ENCODE data around the gene INPP5K. TPM values are rescaled to one million over a fixed set of nuclear protein-coding genes. Genes with fewer than 3 reads are reported as not detected.

Gene INPP5K
- total and polyA plus RNA-seq, 10 of the 15 experiments (the other 5 are each of a cell fraction or from before 2014, with no cell fraction given): 0.58 to 41.2 (median 23.3) TPM

GRCh38 chr17:1484676-1485422, 31.6 kb downstream of the INPP5K start (continued):
- TF ChIP-seq, protein P1, sequence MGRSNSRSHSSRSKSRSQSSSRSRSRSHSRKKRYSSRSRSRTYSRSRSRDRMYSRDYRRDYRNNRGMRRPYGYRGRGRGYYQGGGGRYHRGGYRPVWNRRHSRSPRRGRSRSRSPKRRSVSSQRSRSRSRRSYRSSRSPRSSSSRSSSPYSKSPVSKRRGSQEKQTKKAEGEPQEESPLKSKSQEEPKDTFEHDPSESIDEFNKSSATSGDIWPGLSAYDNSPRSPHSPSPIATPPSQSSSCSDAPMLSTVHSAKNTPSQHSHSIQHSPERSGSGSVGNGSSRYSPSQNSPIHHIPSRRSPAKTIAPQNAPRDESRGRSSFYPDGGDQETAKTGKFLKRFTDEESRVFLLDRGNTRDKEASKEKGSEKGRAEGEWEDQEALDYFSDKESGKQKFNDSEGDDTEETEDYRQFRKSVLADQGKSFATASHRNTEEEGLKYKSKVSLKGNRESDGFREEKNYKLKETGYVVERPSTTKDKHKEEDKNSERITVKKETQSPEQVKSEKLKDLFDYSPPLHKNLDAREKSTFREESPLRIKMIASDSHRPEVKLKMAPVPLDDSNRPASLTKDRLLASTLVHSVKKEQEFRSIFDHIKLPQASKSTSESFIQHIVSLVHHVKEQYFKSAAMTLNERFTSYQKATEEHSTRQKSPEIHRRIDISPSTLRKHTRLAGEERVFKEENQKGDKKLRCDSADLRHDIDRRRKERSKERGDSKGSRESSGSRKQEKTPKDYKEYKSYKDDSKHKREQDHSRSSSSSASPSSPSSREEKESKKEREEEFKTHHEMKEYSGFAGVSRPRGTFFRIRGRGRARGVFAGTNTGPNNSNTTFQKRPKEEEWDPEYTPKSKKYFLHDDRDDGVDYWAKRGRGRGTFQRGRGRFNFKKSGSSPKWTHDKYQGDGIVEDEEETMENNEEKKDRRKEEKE (IDR thresholded peaks at IDR 0.05): no peak
- TF ChIP-seq, protein P2, sequence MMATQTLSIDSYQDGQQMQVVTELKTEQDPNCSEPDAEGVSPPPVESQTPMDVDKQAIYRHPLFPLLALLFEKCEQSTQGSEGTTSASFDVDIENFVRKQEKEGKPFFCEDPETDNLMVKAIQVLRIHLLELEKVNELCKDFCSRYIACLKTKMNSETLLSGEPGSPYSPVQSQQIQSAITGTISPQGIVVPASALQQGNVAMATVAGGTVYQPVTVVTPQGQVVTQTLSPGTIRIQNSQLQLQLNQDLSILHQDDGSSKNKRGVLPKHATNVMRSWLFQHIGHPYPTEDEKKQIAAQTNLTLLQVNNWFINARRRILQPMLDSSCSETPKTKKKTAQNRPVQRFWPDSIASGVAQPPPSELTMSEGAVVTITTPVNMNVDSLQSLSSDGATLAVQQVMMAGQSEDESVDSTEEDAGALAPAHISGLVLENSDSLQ (IDR thresholded peaks at IDR 0.05): peak; percentile 24; the same call in 1 of the 2 replicates
- no peak for TF ChIP-seq ZBTB40 (IDR thresholded peaks at IDR 0.05; ENCODE audit: borderline replicate concordance)
- TF ChIP-seq RUNX3 (IDR thresholded peaks at IDR 0.05; ENCODE audit: low read length): peak; percentile 41; the same call in 1 of the 2 replicates
- no peak for TF ChIP-seq ZNF274 (IDR thresholded peaks at IDR 0.05; ENCODE audit: insufficient read depth, insufficient read length)
- TF ChIP-seq PAX8 (IDR thresholded peaks at IDR 0.05): no peak
- no peak for TF ChIP-seq ZZZ3 (IDR thresholded peaks at IDR 0.05; ENCODE audit: control insufficient read depth, insufficient read length, low read depth)
- no peak for TF ChIP-seq WRNIP1 (IDR thresholded peaks at IDR 0.05; ENCODE audit: borderline replicate concordance, low read depth, low read length)
- TF ChIP-seq RFX5 (IDR thresholded peaks at IDR 0.05; ENCODE audit: low read depth, low read length): no peak
- peak in 2 of 3 experiments; percentile 6 to 39; a peak in 1 of 6 replicates for TF ChIP-seq CTCF (IDR thresholded peaks at IDR 0.05 in 2 of 3, conservative IDR thresholded peaks at IDR 0.05 in 1 of 3; ENCODE audit: control insufficient read depth in 2 of 3, extremely low read depth in 1 of 3, insufficient read depth in 1 of 3, low read depth in 3 of 3, low read length in 3 of 3)
- 0 out of 2 replicates have a peak, but pooled peaks have one; percentile 47 for TF ChIP-seq MEF2A (IDR thresholded peaks at IDR 0.05; ENCODE audit: insufficient read depth, low read depth, low read length)
- no peak for TF ChIP-seq JUND (IDR thresholded peaks at IDR 0.05; ENCODE audit: low read depth, low read length)
- TF ChIP-seq TCF3 (IDR thresholded peaks at IDR 0.05; ENCODE audit: borderline replicate concordance, insufficient read depth, low read depth, low read length): peak; percentile 92
- TF ChIP-seq CHD4 (IDR thresholded peaks at IDR 0.05): no peak
- TF ChIP-seq TAF1 (IDR thresholded peaks at IDR 0.05; ENCODE audit: borderline replicate concordance, low read depth, low read length): 0 out of 2 replicates have a peak, but pooled peaks have one; percentile 46
- peak; percentile 36; the same call in 1 of the 2 replicates for TF ChIP-seq BACH1 (IDR thresholded peaks at IDR 0.05; ENCODE audit: borderline replicate concordance)
- peak; percentile 88; the same call in 1 of the 2 replicates for TF ChIP-seq GATAD2B (conservative IDR thresholded peaks at IDR 0.05; ENCODE audit: low read depth)
- TF ChIP-seq HDAC2 (IDR thresholded peaks at IDR 0.05): no peak
